Cerebellar cortex (tissue), 1 donor: ENCODE measurements around the gene SGK1.
"Not testable (repeated sequence)": the region's sequence is repeated elsewhere in the genome, so short reads cannot be mapped to it uniquely, and the experiment has no call there.

Experiments used
- DNase-seq: peaks from one replicate; pipeline ENCODE4 v3.0.0-alpha.2; 2015; ENCODE audit warnings: low spot score

Gene SGK1

DNA sequence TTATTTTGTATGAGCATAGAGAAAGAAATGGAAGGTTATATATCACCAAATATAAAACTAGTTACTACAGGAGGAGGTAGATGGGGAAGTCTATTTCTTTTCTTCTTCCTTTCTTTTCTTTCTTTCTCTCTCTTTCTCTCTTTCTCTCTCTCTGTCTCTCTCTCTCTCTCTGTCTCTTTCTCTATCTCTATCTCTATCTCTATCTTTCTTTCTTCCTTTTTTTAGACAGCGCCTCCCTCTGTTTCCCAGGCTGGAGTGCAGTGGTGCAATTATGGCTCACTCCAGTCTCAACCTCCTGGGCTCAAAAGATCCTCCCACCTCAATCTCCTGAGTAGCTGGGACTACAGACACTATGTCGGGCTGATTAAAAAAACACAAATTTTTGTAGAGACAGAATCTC lies 10.2 kb upstream of the SGK1 start:
- no peak for DNase-seq

DNA sequence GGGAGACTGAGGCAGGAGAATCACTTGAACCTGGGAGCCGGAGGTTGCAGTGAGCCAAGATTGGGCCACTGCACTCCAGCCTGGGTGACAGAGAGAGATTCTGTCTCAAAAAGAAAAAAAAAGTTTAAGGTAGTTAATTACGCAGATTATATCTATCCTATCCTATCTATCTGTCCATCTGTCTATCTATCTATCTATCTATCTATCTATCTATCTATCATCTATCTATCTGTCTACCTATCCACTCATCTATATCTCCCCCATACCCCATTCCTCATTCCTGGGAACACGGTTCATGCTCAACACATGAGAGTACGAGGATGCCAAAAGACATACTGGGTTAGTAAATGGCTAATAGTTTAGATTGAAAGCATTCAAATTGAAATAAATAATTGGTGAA lies 8.3 kb upstream of the SGK1 start:
- not testable (repeated sequence) for DNase-seq

DNA sequence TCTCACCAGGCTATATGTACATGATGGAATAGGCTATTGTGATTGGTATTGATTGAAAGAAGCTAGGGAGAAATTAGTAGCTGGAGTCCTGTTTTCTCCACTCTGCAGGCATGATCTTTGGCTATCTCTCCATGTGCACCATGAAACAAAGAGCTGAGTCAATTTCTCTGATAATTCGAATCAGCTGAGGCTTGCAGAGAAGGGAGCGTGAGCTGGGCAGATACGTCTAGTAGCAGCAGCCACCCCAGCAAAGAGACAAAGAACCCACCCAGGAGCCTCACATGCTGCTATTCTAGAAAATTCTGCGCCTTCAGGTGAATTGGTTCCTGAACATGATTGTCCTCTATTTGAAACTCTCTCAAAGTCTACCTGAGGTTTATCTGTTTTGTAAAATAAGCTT lies 6.9 kb upstream of the SGK1 start:
- DNase-seq: no peak

DNA sequence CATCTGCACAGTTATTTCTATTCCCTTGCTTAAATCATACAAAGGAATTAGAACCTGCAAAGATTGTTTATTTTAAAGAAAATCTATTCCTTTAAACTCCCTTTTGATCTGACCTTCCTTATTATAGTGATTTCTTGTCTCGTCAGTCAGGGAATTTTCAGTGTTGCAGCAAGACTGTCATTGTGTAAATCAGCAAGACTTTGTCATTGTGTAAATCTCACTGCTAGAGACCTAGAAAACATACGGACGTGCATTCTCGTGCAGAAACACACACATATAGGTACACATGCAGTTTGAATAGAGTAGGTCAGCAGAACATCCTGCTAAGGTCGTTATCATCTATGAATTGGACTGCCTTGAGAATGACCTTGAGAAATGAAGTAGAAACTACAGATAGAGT lies 6.2 kb upstream of the SGK1 start:
- DNase-seq: no peak

DNA sequence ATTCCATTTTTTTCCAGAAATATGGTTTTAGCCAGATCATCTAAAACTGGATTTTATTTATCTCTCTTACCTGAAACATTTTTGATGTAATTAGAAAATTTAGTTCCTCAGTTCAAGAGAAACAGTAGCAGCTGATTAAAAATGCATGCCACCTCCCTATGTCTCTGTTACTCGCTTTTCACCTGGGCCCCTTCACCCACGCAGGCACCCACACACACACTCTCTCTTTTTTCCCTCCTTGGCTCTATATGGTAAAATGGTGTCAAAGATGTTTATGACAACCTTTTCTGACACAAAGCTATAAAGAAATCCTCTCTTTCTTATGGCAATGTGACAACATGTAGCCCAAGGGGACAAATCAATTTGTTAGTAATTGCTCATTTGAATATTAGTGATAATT lies 5.8 kb upstream of the SGK1 start:
- DNase-seq: no peak

DNA sequence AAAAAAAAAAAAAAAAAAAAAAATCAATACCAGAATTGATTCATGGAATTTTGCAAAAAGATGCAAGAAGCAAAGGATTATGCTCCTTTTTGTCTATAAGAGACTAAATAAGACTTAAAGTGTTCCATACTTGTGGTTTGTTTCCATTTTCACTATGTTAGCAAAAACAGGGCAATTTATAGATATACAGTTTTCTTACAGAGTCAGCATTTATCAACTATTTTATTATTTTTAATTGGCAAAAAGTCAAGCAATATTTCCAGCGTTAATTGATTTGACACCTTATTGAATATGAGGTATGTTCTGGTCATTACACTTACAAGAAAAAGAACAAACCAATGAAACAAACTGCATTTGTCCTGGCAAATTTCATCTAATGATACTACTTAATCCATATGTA lies 5.4 kb upstream of the SGK1 start:
- DNase-seq: no peak

DNA sequence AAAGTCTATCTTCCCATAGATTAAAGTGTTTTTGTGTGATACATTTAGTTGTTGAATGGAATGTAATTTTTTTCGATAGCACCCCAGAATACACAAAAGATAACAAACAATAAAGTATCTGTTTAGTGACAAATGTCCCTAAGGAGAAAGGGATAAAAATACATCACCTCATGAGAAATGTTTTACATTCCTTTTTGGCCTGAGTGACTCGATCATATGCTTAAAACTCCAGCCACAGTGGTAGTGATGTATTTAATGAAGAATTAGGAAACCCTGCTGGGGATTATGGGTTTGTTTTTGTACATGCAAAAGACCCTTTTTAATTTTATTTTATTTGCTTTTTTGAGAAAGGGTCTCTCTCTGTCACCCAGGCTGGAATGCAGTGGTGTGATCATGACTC lies 4.3 kb upstream of the SGK1 start:
- DNase-seq: no peak

DNA sequence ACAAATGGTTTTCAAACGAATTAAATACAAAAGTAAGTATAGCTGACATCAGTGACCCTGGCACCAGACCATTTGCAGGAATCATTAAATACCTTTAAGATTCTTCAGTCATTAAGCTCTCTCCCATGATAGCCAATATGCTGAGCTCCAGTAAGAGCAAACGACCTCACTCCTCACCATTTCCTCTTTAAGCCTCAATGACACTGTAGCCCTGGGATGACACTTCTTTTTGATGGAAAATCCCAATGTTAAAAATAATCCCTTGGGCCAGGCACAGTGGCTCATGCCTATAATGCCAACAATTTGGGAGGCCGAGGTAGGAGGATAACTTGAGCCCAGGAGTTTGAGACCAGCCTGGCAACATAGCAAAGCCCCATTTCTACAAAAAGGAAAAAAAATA lies 3.3 kb upstream of the SGK1 start:
- DNase-seq: no peak

DNA sequence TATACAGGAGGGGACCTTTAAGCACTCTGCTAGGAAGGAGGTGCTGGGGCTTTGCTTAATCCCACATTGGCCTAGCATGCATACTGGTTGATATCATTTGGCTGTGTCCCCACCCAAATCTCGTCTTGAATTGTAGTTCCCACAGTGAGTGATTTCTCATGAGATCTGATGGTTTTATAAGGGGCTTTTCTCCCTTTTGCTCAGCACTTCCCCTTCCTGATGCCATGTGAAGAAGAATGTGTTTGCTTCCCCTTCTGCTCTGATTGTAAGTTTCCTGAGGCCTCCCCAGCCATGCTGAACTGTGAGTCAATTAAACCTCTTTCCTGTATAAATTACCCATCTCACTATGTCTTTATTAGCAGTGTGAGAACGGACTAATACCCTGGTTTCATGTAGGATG lies 1.8 kb upstream of the SGK1 start:
- DNase-seq: not testable (repeated sequence)

DNA sequence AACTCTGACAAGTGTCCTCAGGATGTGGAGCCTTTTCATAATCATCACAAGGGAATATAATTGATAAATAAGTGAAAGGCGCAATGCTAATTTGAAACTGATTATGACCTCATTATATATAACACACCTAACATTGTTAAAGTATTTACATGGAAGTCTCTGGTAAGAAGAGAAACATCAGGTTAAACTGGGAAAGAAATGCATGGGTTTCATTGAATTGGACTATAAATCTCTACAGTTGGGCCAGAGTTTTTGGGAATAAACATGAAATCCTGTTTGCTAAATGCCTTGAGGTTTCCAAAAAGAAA lies 1.0 kb upstream of the SGK1 start:
- no peak for DNase-seq

DNA sequence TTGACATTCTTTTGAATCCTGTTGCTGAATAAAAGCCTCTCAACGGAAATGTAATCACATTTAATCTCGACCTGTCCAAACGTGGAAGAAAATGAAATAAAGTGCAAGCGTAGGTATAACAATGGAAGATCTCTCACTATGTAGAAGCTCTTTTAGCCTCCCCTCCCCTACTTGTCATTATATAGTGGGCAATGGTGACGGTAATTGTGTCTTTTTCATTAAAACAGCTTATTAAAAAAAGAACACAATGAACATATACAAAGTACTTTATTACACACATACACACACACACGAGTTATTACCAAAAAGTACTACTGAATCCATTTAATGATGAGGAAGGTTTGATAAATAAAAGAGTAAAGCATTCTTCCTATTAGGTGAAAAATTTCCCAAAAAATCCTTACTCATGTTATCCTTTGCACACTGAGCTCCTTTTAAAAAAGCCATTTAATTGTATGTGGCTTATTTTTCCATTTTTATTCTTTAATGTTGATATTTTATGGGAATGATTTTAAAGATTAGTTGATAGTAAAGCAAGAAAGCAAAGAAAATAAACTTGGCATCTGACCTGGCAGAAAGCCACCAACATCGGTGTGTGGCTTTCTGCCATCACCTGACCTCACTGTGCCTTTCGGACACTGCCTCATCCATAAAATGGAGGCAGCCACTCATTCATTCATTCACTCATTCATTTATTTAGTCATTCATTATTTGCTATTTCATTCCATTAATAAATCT lies 493 bp upstream of the SGK1 start:
- DNase-seq: peak; percentile 42

DNA sequence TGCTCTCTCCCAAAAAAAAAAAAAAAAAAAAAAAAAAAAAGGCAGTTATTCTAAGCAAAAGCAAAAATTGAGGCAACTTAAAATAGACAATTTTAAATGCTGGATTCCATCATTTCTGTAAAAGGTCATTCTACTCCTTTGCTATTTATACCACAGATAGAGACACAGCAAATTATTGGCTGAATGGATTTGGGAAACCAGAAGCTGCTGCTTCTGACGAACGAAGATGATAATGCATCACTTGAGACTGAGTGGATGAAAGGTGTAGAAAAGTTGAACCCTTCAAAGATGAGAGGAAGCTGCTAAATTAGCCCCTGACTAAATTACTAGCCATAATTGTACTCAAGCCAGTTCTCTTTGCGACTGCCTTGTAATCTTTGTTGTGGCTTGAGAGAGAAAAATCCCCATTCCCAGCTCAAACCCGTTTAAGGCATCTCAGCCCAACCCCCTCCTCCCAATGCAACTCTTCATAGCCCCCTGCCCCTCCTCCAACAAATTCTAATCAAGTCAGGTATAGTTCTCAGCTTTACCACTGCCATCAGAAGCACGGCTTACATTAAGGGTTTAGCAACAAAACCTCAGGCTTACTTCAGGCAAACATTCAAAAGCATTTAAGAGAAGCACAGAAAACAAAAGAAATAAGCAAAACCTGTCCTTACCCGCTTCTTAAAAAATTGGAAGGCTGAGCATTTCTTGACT lies 1.0 kb downstream of the SGK1 start:
- DNase-seq: peak; percentile 67

DNA sequence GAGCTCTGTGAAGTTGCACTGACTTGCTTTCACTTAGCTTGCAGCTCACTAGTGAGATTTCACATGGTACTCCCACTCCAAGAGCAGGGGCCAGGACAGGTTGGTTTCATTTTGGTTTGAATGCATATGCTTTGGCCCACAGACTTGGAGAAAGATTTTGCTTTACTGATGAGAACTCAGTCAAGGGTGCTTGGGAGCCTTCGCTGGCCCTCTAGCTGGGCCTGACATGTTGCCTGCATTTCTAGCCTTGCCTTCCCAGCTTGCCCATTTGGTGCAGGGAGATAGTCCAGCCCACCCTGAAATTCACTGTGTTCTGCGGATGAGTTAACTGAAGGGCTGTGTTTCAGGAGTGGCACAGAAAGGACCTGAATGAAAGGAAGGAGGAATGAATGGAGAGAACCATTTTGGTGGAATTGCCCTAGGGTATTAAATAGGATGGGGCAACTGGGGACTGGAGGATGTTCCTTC lies 1.9 kb downstream of the SGK1 start:
- peak; percentile 75 for DNase-seq

DNA sequence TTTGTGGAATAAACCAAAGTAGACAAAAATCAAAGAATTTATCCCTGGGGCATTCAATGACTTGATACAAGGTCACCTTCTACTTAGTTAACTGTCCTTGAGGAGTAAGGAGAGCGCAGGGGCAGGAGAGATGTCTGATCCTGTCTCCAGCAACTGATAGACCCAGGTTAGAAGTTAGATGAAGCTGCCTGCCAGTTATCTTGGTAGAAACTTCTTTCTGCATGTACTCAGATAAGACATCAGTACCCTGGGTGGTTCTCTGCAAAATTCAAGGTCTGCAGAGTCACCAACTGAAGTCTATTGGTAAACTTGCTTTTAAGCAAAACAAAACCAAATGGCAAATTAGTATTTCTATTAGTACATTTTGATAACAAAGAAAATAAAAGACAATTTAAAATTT lies 2.7 kb downstream of the SGK1 start:
- peak; percentile 58 for DNase-seq

DNA sequence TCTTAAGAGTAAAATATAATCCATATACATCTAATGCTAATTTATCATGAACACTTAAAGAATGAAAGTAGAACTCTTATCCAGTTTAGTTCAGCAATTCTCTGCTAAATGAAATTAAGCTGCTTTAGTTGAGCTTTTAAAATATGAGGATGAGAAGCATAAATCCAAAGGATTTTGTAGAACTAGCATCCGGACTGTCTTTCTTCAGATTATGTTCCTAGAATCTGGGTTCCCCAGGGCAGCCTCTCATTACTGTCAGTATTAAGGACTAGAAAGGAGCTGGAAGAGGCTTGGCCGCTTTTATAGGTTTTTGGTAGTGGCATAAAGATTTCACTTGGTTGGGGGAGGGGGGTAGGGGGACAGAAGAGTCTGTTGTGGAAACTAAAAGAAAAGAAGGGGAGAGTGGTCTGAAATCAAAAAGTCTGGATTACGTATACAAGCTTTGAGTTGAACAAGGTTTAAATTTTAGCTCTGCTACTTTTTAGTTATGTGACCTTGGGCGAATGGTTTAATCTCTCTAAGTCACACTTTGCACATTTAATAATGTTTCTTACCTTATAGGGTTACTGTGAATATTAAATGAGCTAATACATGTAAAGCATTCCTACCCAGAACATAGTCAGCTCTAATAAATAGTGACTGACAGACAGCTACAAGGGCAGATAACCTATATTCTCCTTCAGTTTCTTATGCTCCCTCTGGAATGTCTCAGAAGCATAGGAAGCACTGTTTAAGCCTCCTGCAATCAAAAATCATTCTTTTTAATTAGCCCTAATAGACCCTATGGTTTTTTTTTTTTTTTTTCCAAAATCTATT lies 3.7 kb downstream of the SGK1 start:
- DNase-seq: peak; percentile 53

DNA sequence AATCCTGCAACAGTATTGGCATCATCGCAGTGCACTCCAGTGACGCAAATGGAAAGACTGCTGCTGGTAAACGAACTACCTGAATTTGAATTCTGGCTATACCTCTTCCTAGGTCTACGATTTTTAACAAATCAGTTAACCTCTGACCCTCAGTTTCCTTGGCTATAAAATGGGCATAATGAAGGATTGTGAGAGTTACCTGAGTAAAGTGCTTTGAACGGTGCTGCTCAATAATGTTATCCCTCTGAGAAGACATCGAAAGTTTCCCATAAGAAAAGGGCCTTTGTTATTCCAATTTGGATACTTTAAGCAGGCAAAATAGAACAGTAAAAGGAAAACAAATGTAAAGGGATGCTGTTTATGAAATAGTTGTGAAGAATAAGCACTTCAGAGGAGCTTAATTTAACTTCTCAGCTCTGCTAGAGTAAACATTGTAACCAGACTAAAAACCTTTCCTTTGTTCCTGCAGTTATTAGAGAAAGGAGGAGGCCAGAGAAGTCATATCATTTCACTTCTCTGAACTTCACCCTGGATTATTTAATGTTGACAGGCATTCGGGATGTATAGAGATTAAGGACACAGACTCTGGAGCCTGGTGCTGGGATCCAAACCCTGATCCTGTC lies 5.8 kb downstream of the SGK1 start:
- DNase-seq: peak; percentile 33

DNA sequence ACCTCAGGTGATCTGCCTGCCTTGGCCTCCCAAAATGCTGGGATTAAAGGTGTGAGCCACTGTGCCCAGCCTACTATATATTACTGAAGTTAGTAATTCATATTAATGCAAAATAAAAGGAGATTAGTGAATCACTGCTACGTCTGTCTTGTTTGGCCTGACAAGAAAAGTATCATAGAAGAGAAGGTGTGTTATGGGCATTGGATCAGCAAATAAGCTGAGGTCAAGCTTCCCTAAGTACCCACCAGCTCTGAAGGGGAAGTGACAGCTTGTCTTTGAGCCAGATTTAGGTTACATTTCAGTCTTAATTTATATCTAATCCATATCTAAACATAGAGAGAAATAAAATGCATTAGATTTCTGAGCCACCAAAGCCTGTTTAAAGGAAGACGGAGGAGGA lies 7.1 kb downstream of the SGK1 start:
- DNase-seq: no peak

DNA sequence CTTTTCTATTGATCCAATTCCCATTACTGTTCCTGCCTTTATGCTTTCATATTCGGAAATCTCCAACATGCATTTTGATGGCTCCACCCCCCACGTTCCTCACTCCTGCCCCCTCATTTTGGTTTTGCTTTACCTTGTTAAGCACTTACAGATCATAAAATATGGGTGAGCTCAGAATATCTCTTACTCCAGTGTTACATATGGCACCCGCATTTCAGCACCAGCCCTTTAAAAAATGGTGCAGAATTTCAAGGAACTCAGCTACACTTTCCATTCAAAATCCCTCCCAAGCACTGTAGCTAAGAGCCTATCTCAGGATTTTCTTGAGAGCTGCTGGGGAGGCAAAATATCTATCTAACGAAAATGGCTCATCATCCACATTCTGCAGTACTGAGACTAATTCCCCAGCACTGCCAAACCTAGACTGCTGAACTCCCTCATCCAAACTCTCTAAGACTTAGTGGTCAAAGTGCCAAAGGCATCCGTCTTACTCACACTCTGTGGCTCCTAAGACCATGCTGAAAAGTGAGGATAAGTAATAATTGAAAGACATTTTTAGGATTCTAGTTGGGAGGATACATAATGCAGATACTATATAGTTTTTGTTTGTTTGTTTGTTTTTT lies 7.8 kb downstream of the SGK1 start:
- DNase-seq: no peak

DNA sequence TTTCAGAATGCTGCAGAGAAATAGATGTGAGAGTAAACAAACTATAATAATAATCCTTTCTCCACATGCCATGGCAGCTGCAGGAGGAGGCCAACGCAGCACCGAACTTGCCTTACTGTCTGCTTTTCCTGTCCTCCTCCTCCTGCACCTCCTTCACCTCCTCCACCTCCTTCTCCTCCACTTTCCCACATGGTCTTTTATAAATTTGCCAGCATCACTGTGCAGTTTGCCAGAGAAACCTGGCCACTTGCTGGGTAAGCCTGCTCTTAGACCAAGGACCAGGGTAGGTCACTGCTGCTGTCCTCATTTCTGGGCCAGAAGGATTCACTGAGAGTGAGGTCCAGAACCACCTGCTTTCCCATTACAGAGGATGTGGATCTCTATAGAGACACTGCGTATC lies 8.7 kb downstream of the SGK1 start:
- DNase-seq: peak; percentile 97

DNA sequence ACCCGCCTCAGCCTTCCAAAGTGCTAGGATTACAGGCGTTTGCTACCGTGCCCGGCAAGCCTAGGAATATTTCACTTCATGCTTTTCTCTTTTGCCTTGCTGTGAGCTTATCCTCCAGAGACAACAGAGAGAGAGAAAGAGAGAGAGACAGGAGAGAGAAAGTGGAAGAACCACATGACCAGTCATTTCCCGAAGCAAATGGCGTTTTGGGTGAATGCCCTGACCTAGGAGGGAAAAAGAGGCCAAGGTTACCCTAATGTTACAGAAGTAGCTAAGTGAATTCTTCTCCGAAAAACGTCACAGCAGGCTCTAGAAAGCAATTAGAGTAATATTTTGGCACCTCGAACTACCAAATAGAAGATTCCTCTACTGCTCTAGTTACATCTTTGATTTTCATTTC lies 9.1 kb downstream of the SGK1 start:
- DNase-seq: peak; percentile 72

DNA sequence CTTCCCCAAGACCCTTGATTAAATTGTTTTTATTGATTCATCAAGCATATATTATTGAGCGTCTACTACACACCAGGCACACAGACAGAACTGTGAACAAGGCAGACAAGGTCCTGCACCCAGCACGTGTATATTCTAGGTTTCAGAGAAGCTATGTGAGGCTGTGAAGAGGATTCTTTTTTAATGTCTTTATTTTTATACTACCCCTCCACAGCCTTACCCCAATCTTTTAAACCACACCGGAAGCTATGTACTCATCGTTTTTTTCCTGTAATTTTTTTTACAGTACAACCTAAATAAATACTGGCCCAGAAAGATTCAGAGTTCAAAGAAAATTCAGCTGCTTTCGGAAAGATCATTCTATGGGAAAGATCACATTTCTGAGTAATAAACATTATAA lies 10.0 kb downstream of the SGK1 start:
- no peak for DNase-seq

DNA sequence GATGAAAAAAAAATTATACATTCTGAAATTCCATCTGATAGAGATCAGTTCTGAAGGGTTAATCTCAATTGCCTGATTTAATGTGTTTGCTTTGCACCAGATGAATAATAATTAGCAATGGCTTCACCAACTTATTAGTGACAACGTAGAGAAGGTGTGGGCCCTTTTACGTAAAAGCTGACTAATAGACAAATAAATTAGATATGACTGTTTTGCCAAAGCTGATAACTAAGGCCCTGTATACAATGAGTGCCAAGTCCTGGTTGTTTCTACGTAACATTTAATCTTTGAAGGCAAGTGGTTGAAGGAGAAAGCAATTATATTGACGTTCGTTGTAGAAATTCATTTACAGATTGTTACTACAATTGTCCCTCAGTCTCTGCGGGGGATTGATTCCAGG lies 10.8 kb downstream of the SGK1 start:
- no peak for DNase-seq
